ENCODE data around the gene PAK4. TPM values are rescaled to one million over a fixed set of nuclear protein-coding genes. Genes with fewer than 3 reads are reported as not detected.
A peak's percentile ranks its signal among the peaks of the same experiment; 100 is the strongest.

The PAK4 gene
- polyA plus RNA-seq, 1 of the 3 experiments (the other 2 are of a cell fraction), result 36.4 TPM

DNA sequence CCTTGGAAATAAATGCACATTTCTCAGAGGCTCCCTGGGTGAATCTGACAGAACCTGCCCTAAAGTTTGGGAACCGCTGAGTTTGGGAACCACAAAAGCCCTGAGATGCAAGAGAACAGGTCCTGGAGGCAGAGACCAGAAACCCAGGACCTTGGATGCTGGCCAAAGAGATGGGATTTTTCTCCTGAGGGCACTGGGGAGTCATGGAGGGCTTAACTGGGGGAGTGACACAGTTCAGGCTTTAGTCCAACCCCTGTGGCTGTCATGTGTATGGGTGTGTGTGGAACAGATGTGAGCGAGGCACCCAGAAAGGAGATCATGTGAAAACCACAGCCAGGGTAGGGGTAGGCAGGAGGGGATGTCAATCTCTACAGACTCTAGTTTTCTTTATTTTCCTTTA is 67.3 kb downstream of the PAK4 start:
- Histone ChIP-seq H3K4me1 (ENCODE audit: control insufficient read depth in 1 of 2, insufficient read depth in 2 of 2, low read depth in 1 of 2, low read length in 1 of 2) (peaks cover 0 to 11% of the 10 kb centered on the region in 2 experiments; a peak in 1 of 4 replicates), H3K27me3 (ENCODE audit: insufficient read depth) (peaks cover 17% of the 10 kb centered on the region; the same call in 1 of the 2 replicates), H3K36me3 (replicated peaks in 1 of 2; ENCODE audit: control insufficient read depth in 1 of 2, insufficient read depth in 2 of 2, low read length in 1 of 2) (no peaks in the 10 kb centered on the region), H3F3A (replicated peaks; ENCODE audit: insufficient read depth) (no peaks in the 10 kb centered on the region), H3K79me2 (ENCODE audit: insufficient read depth) (no peaks in the 10 kb centered on the region), H3K9ac (no peak overlapping the region), H3K4me2 (no peak overlapping the region), H4K20me1 (ENCODE audit: insufficient read depth) (no peaks in the 10 kb centered on the region), H3K9me2 (no peaks in the 10 kb centered on the region), H2AFZ (ENCODE audit: low read depth) (no peak overlapping the region), H3K9me3 (no peaks in the 10 kb centered on the region), H3K27ac (ENCODE audit: low read depth in 2 of 2, low read length in 1 of 2) (no peak overlapping the region), H3K4me3 (ENCODE audit: low read depth in 2 of 2, low read length in 1 of 2) (no peak overlapping the region)
- POLR2A ChIA-PET, result no interaction called here
- peak; percentile 68 for DNase-seq
- CTCF ChIA-PET, result interaction anchor here (3.5 kb wide), 1 partner anchor 71 kb away, joined by 16 read pairs; no protein-coding TSS in a partner anchor
- TF ChIP-seq RXRA (IDR thresholded peaks at IDR 0.05; ENCODE audit: borderline replicate concordance, low read depth) (no peak), NFIC (IDR thresholded peaks at IDR 0.05; ENCODE audit: borderline replicate concordance) (no peak), SMC3 (IDR thresholded peaks at IDR 0.05; ENCODE audit: low read depth, low read length) (no peak), GATA2 (CRISPR knock-in tag; IDR thresholded peaks at IDR 0.05) (no peak), EP300 (IDR thresholded peaks at IDR 0.05; ENCODE audit: borderline replicate concordance in 1 of 2, low read depth in 1 of 2, low read length in 1 of 2) (peak in 1 of 2 experiments; percentile 56; a peak in 2 of 4 replicates), RCOR1 (IDR thresholded peaks at IDR 0.05; ENCODE audit: low read length) (peak; percentile 60; the same call in 1 of the 2 replicates)
- TF ChIP-seq, protein P1, sequence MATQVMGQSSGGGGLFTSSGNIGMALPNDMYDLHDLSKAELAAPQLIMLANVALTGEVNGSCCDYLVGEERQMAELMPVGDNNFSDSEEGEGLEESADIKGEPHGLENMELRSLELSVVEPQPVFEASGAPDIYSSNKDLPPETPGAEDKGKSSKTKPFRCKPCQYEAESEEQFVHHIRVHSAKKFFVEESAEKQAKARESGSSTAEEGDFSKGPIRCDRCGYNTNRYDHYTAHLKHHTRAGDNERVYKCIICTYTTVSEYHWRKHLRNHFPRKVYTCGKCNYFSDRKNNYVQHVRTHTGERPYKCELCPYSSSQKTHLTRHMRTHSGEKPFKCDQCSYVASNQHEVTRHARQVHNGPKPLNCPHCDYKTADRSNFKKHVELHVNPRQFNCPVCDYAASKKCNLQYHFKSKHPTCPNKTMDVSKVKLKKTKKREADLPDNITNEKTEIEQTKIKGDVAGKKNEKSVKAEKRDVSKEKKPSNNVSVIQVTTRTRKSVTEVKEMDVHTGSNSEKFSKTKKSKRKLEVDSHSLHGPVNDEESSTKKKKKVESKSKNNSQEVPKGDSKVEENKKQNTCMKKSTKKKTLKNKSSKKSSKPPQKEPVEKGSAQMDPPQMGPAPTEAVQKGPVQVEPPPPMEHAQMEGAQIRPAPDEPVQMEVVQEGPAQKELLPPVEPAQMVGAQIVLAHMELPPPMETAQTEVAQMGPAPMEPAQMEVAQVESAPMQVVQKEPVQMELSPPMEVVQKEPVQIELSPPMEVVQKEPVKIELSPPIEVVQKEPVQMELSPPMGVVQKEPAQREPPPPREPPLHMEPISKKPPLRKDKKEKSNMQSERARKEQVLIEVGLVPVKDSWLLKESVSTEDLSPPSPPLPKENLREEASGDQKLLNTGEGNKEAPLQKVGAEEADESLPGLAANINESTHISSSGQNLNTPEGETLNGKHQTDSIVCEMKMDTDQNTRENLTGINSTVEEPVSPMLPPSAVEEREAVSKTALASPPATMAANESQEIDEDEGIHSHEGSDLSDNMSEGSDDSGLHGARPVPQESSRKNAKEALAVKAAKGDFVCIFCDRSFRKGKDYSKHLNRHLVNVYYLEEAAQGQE (IDR thresholded peaks at IDR 0.05; ENCODE audit: low read depth, low read length), result no peak
- WGBS (ENCODE audit: low lambda C conversion rate), result 68% methylated on average over 2 of the region's 2 CpGs

GRCh38 chr19:39193803-39194202 is 68.2 kb downstream of the PAK4 start:
- DNase-seq, result no peak
- H3K9ac ChIP-seq, result no peak overlapping the region
- H3K4me2 ChIP-seq, result no peak overlapping the region
- H3F3A ChIP-seq (replicated peaks; ENCODE audit: insufficient read depth), result no peaks in the 10 kb centered on the region
- no peaks in the 10 kb centered on the region for H4K20me1 ChIP-seq (ENCODE audit: insufficient read depth)
- H2AFZ ChIP-seq (ENCODE audit: low read depth), result no peak overlapping the region
- no peak overlapping the region for H3K4me3 ChIP-seq (ENCODE audit: low read depth in 2 of 2, low read length in 1 of 2)
- H3K4me1 ChIP-seq (ENCODE audit: control insufficient read depth in 1 of 2, insufficient read depth in 2 of 2, low read depth in 1 of 2, low read length in 1 of 2), result peaks cover 0 to 11% of the 10 kb centered on the region in 2 experiments; a peak in 1 of 4 replicates
- no peaks in the 10 kb centered on the region for H3K79me2 ChIP-seq (ENCODE audit: insufficient read depth)
- no peaks in the 10 kb centered on the region for H3K36me3 ChIP-seq (replicated peaks in 1 of 2; ENCODE audit: control insufficient read depth in 1 of 2, insufficient read depth in 2 of 2, low read length in 1 of 2)
- no peaks in the 10 kb centered on the region for H3K9me3 ChIP-seq
- H3K27me3 ChIP-seq (ENCODE audit: insufficient read depth), result peaks cover 27% of the 10 kb centered on the region; the same call in 1 of the 2 replicates
- H3K27ac ChIP-seq (ENCODE audit: low read depth in 2 of 2, low read length in 1 of 2), result no peak overlapping the region
- ChIA-PET CTCF (interaction anchor here (0.9 to 3.5 kb wide), 2 partner anchors 72 to 84 kb away, joined by 3 to 16 read pairs; no protein-coding TSS in a partner anchor), POLR2A (no interaction called here)
- H3K9me2 ChIP-seq, result no peaks in the 10 kb centered on the region
- WGBS (ENCODE audit: low lambda C conversion rate), result 49% methylated on average over 8 of the region's 8 CpGs
- TF ChIP-seq NFIC (IDR thresholded peaks at IDR 0.05; ENCODE audit: borderline replicate concordance) (no peak), USF1 (IDR thresholded peaks at IDR 0.05; ENCODE audit: borderline replicate concordance, low read depth) (no peak), TEAD4 (IDR thresholded peaks at IDR 0.05; ENCODE audit: borderline replicate concordance, insufficient read depth) (no peak), MXI1 (IDR thresholded peaks at IDR 0.05; ENCODE audit: low read depth, low read length) (no peak), CTCF (IDR thresholded peaks at IDR 0.05) (no peak), NRF1 (IDR thresholded peaks at IDR 0.05; ENCODE audit: low read depth, low read length) (no peak), YY1 (IDR thresholded peaks at IDR 0.05; ENCODE audit: low read depth) (no peak), MEF2A (IDR thresholded peaks at IDR 0.05; ENCODE audit: borderline replicate concordance, low read depth) (no peak), EP300 (IDR thresholded peaks at IDR 0.05; ENCODE audit: borderline replicate concordance in 1 of 2, low read depth in 1 of 2, low read length in 1 of 2) (no peak)
- TF ChIP-seq, protein P2, sequence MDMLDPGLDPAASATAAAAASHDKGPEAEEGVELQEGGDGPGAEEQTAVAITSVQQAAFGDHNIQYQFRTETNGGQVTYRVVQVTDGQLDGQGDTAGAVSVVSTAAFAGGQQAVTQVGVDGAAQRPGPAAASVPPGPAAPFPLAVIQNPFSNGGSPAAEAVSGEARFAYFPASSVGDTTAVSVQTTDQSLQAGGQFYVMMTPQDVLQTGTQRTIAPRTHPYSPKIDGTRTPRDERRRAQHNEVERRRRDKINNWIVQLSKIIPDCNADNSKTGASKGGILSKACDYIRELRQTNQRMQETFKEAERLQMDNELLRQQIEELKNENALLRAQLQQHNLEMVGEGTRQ (IDR thresholded peaks at IDR 0.05; ENCODE audit: borderline replicate concordance, low read depth, low read length), result no peak
- TF ChIP-seq, protein P1 (IDR thresholded peaks at IDR 0.05; ENCODE audit: low read depth, low read length), result no peak
